Nephron (organoid): Measurements from ENCODE around the gene MDM4.
A peak's percentile ranks its signal among the peaks of the same experiment; 100 is the strongest.
"Not testable (repeated sequence)": the region's sequence is repeated elsewhere in the genome, so short reads cannot be mapped to it uniquely, and the experiment has no call there.

ENCODE experiments used
- H3K27ac Mint-ChIP-seq, 3 experiments: 2 replicates each; pipeline ENCODE4 v1.8.0; 2020; ENCODE audit warnings: mixed read lengths in 3 of 3, mild to moderate bottlenecking in 2 of 3, moderate library complexity in 1 of 3
- H3K27me3 Mint-ChIP-seq: 2 replicates; pipeline ENCODE4 v1.8.0; 2021; ENCODE audit warnings: low read depth, mild to moderate bottlenecking, moderate library complexity, mixed read lengths
- H3K36me3 Mint-ChIP-seq: 2 replicates; pipeline ENCODE4 v1.8.0; 2020; ENCODE audit warnings: low read depth, mixed read lengths
- H3K4me1 Mint-ChIP-seq: 2 replicates; pipeline ENCODE4 v1.8.0; 2020; ENCODE audit warnings: mixed read lengths
- H3K4me3 Mint-ChIP-seq, 3 experiments: 2 replicates each; pipeline ENCODE4 v1.8.0; 2020; ENCODE audit warnings: mild to moderate bottlenecking in 3 of 3, mixed read lengths in 3 of 3, moderate library complexity in 2 of 3
- H3K9me3 Mint-ChIP-seq: 2 replicates; pipeline ENCODE4 v1.8.0; 2020; ENCODE audit warnings: mixed read lengths
- TF ChIP-seq, protein P1 (sequence below), 3 experiments: fragments of 200-600 bp; sonication (generic); IDR thresholded peaks; one replicate each; pipeline ENCODE4 v1.5.0; 2021; ENCODE audit warnings: antibody characterized with exemption in 3 of 3; ENCODE audit not compliant: unreplicated experiment in 3 of 3

The MDM4 gene

DNA sequence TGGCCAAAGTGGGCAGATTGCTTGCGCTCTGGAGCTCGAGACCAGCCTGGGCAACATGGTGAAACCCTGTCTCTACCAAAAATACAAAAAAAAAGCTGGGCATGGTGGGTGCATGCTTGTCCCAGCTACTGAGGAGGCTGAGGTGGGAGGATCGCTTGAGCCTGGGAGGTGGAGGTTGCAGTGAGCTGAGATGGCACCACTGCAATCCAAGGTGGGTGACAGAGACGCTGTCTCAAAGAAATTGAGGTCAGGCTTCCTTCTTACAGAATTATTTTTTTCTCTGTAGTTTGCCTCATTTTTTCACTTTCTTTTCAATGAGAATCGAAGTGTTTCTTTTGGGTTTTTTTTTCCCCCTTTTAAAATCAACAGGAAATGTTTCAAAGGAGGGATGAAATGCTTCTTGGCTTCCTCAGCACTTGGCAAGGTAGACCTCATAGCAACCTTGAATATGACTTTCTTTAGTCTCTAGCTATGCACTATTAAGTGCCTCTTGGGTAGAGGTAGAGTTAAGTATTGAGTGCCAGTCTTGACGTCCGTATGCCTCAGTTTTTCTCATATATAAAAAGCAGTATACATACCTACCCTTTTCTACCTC is 40.3 kb downstream of the MDM4 start:
- Mint-ChIP-seq H3K27ac (no peak overlapping the region), H3K4me1 (peaks cover 6% of the 10 kb centered on the region), H3K27me3 (no peaks in the 10 kb centered on the region), H3K36me3 (peaks cover 40% of the 10 kb centered on the region), H3K4me3 (no peak overlapping the region), H3K9me3 (no peaks in the 10 kb centered on the region)
- TF ChIP-seq, protein P1, sequence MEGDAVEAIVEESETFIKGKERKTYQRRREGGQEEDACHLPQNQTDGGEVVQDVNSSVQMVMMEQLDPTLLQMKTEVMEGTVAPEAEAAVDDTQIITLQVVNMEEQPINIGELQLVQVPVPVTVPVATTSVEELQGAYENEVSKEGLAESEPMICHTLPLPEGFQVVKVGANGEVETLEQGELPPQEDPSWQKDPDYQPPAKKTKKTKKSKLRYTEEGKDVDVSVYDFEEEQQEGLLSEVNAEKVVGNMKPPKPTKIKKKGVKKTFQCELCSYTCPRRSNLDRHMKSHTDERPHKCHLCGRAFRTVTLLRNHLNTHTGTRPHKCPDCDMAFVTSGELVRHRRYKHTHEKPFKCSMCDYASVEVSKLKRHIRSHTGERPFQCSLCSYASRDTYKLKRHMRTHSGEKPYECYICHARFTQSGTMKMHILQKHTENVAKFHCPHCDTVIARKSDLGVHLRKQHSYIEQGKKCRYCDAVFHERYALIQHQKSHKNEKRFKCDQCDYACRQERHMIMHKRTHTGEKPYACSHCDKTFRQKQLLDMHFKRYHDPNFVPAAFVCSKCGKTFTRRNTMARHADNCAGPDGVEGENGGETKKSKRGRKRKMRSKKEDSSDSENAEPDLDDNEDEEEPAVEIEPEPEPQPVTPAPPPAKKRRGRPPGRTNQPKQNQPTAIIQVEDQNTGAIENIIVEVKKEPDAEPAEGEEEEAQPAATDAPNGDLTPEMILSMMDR (IDR thresholded peaks at IDR 0.05; ENCODE audit: unreplicated experiment in 3 of 3) = no peak

DNA sequence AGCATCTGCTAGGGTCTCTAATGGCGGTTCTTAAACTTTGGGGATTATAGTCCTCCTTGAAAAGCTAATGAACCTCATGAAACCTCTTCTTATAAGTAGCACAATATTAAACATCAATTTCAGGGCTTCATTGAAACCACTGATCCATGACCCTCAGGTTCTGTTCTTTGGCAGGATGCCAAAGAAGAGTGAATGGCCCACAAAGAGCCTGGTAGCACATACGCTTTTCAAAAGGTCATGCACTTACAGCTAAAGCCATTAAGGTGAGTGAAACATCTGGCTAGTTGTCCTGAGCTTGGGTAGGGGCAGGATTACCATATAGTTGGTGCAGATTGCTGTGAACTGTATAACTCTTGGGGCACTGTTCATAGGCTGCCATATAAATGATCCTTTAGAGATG is 42.3 kb downstream of the MDM4 start:
- peaks cover 25% of the 10 kb centered on the region for H3K36me3 Mint-ChIP-seq
- TF ChIP-seq, protein P1 (IDR thresholded peaks at IDR 0.05; ENCODE audit: unreplicated experiment in 3 of 3) = no peak
- no peaks in the 10 kb centered on the region for H3K9me3 Mint-ChIP-seq
- peaks cover 6% of the 10 kb centered on the region for H3K4me1 Mint-ChIP-seq
- H3K27ac Mint-ChIP-seq = no peak overlapping the region
- no peaks in the 10 kb centered on the region for H3K27me3 Mint-ChIP-seq
- no peak overlapping the region for H3K4me3 Mint-ChIP-seq

DNA sequence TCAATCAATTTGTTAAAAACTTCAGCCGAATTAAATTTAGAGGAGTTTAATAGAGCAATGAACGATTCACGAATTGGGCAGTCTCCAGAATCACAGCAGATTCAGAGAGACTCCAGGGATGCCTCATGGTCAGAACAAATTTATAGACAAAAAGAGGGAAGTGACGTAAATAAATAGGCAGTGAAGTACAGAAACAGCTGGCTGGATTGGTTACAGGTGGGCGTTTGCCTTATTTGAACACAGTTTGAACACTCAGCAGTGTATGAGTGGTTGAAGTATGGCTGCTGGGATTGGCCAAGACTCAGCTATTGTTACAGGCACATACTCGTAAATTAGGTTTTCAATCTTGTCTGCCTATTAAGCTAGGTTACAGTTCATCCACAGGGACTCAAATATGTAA is 43.8 kb downstream of the MDM4 start:
- not testable (repeated sequence) for H3K27me3 Mint-ChIP-seq, H3K9me3 Mint-ChIP-seq, H3K4me1 Mint-ChIP-seq, H3K27ac Mint-ChIP-seq, H3K4me3 Mint-ChIP-seq
- H3K36me3 Mint-ChIP-seq = peaks cover 17% of the 10 kb centered on the region

DNA sequence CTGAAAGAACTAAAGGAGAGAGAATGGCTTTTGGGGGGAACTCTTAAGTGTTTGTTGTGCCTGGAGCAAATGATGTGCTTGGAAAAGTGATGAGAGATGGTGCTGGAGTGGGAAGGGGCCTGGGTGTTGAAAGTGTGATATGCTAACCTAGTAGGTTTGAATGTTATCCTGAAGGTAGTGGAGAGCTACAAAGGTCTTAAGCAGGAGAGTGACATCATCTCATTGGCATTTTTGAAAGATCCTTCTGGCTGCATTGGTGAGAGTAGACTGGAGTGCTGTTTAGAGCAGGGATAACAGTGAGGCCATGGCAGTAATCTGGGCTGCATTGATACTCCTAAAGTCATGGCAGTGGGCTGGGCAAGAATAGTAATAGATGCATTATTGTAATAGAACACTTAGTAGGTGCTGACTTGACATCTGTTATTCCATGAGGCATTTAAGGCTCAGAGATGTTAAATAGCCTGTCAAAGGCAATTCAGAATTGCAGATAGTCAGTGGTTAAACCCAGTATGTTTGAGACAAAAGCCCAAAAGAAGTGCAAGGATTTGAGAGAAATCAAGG is 44.5 kb downstream of the MDM4 start:
- H3K27ac Mint-ChIP-seq = peak overlapping the region; percentile 4 to 14 (median 9)

DNA sequence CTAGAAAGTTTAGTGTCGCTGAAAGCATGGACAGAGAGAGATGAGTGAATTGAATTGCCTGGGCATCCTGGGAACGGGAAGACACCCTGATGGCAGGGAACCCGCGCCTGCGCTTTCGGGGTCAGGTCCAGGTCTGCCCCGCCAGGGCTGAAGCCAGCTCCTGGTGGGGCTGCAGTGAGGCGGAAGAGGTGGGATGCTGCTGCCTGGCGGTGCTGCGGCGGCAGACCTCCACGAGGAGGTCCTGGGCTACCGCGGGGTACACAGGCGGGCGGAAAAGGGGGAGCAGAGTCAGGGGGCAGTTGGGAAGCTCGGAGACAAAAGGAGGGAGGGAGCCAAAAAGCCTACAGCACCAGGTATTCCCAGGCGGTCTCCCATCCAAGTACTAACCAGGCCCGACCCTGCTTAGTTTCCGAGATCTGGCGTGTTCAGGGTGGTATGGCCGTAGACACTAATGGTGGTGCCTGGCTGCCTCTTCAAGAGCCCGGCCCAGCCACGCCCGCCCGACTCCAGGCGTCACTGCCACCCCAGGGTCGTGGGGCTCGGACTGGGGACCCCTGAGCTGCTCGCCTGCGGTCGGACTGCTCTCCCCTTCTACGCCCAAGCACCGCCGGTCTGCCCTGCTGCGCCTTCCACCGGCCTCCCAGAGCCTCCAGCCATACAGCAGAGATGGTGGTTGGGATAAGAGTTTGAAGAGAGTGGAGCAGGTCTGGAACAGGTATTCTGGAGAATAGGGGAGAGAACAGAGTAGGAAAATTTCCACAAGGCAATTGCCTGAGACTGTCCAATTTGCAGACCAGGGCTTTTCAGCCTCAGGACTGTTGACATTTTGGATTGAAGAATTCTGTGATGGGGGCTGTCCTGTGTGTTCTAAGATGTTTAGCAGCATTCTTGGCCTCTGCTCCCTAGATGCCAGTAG is 46.1 kb downstream of the MDM4 start:
- no peaks in the 10 kb centered on the region for H3K9me3 Mint-ChIP-seq
- H3K4me1 Mint-ChIP-seq = peaks cover 17% of the 10 kb centered on the region
- H3K27me3 Mint-ChIP-seq = peaks cover 3% of the 10 kb centered on the region
- H3K4me3 Mint-ChIP-seq = no peak overlapping the region
- H3K27ac Mint-ChIP-seq = peak overlapping the region in 1 of 3 experiments; percentile 3
- TF ChIP-seq, protein P1 (IDR thresholded peaks at IDR 0.05; ENCODE audit: unreplicated experiment in 3 of 3) = no peak
- peaks cover 7% of the 10 kb centered on the region for H3K36me3 Mint-ChIP-seq

More for the DNA sequence above, 44.5 kb downstream of the MDM4 start:
- Mint-ChIP-seq H3K9me3 (no peaks in the 10 kb centered on the region), H3K4me1 (peaks cover 8% of the 10 kb centered on the region), H3K27me3 (no peaks in the 10 kb centered on the region), H3K4me3 (no peak overlapping the region), H3K36me3 (peaks cover 17% of the 10 kb centered on the region)
- TF ChIP-seq, protein P1 (IDR thresholded peaks at IDR 0.05; ENCODE audit: unreplicated experiment in 3 of 3) = no peak

DNA sequence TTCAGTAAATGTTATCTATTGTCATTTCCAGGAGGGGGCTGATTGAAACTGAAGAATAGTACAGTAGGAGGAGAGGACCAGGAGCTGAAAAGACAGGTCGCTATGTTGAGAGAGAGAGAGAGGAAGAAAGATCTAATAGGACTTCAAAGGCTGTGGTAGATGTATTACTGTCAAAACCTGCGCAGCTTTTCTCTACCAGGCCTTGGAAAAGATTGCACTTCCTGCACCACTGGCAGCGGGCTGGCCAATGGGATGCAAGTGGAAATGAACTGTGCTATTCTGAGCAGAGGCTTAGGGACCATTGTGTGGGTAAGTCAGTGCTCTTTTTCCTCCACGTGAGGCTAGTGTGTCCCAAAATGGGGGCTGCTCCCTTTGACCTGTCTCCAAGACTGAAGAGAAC is 47.1 kb downstream of the MDM4 start:
- H3K4me3 Mint-ChIP-seq = no peak overlapping the region
- peaks cover 17% of the 10 kb centered on the region for H3K4me1 Mint-ChIP-seq
- H3K27me3 Mint-ChIP-seq = peaks cover 3% of the 10 kb centered on the region
- H3K27ac Mint-ChIP-seq = no peak overlapping the region
- peaks cover 7% of the 10 kb centered on the region for H3K36me3 Mint-ChIP-seq
- H3K9me3 Mint-ChIP-seq = no peaks in the 10 kb centered on the region
- TF ChIP-seq, protein P1 (IDR thresholded peaks at IDR 0.05; ENCODE audit: unreplicated experiment in 3 of 3) = no peak
